Erythroblast (primary cell): ENCODE data around the gene ZEB2.
A peak's percentile ranks its signal among the peaks of the same experiment; 100 is the strongest.
"Not testable (repeated sequence)": the region's sequence is repeated elsewhere in the genome, so short reads cannot be mapped to it uniquely, and the experiment has no call there.

Experiments
- DNase-seq, 2 experiments: peaks; one replicate each; lab custom pipeline; 2025; lab: John Stamatoyannopoulos, UW
- GATA1 ChIP-seq: IDR thresholded peaks from 2 replicates; pipeline ENCODE4 v1.6.1; 2011; ENCODE audit warnings: low read depth, mild to moderate bottlenecking, control low read depth, low read length, moderate library complexity
- POLR2A ChIP-seq: IDR thresholded peaks from 2 replicates; pipeline ENCODE4 v1.6.1; 2011; ENCODE audit warnings: mild to moderate bottlenecking, low read length

ZEB2 gene

DNA sequence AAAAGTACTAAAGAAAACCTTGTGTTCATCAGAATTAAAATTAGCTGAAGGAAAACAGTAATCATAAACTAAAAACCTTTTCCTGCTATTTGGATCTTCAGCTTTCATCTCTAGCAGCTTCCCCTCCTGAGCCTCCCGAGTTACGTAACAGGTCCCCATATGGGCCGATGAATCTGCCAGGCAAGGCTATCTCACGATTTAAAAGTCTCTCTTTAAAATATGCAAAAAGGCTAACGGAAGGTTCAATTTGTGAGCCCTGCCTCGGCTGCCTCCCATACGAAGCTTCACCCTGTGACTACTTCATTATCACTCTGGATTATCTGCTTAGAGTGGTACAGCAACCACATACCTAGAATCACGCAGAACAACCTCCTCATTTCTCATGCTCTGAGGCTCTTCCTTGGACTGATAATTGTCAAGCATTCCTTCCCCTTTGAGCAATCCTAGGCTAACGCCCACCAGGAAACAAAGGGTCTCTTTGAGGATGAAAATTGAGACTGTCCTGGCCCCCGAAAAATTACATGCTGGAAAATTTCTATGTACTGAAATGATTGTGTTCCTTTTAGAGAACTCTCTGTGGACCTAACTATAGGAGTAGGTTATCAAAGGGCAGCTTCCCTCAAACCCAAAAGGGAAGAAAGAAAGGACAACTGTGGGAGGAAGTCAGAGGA lies 147.4 kb downstream of the ZEB2 start:
- DNase-seq = peak; percentile 75 to 81
- TF ChIP-seq POLR2A = peak; percentile 53
- TF ChIP-seq GATA1 = no peak

DNA sequence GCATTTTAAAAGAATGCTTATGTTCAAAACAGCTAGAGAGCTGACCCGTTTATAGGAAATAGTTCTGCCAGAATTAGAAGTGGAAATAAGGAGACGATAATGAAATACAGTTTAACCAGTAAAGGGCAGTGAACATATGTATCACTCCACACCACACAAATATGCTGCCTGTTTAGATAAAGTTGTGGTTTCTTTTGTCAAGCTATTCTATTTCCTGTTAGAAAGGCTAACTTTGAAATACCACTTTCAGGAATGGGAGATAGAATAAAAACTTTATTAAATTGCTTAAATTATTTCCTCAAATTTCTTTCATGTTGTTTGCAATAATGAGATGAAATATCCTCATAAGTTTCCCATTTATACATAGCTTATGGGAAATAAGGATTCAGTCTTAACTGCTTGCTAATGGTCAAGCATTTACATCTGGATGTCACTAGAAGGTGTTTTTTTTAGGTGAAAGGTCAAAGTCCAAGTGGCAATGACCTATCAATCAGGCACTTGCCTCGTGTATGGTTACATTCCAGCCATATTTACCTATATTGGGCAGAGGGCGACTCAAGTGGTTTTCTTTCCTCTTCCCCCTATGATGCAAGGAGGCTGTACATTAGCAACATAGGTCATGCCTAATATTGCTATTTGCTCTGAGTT lies 148.9 kb downstream of the ZEB2 start:
- DNase-seq = peak; percentile 62 to 81
- TF ChIP-seq GATA1 = no peak
- TF ChIP-seq POLR2A = peak; percentile 46

DNA sequence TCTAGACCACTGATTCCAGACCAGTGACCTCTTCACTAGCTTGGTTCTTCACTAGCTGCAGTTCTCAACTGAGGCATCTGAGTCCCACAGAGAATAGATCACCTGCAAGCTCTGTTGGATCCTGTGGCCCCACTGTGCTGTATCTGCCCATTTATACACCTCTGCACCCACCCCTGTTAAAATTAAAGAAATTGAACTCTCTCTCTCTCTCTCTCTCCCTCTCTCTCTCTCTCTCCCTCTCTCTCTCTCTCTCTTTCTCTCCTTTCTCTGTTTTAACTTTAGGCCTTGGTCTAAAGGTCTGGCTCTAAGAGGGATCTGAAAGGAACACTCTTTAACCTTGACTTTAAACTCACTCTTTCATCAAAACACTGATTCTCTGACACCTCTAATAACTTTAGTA lies 150.5 kb downstream of the ZEB2 start:
- TF ChIP-seq POLR2A = no peak
- TF ChIP-seq GATA1 = no peak
- no peak for DNase-seq

DNA sequence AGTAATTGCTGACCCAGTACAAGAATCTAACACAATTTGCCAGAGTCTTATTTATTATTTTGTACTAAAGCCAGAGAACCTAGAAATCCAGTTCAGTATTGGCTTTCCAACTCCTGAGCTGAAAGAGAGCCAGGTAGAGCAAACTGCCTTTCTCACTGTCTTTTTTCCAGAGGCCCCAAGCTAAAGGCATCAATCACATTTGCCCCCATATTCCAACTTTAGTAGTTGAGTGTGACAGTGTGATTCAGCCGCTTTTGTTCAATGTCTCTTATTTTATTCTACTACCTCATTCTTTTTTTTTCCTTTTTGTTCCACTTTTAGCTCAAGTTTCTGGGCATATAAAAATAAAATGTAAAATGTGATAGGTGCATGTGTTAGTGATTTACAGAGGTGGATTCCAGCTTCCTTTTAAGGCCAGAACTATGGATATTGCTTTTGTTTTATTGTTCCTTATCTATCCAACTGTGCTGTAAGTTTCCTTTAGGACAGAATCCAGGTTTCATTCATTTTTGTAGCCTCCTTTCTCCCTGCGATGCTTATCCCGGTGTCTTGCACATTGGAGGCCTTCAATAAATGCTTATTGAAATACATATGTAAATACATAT lies 153.0 kb downstream of the ZEB2 start:
- TF ChIP-seq POLR2A (no peak), GATA1 (no peak)
- DNase-seq = no peak

DNA sequence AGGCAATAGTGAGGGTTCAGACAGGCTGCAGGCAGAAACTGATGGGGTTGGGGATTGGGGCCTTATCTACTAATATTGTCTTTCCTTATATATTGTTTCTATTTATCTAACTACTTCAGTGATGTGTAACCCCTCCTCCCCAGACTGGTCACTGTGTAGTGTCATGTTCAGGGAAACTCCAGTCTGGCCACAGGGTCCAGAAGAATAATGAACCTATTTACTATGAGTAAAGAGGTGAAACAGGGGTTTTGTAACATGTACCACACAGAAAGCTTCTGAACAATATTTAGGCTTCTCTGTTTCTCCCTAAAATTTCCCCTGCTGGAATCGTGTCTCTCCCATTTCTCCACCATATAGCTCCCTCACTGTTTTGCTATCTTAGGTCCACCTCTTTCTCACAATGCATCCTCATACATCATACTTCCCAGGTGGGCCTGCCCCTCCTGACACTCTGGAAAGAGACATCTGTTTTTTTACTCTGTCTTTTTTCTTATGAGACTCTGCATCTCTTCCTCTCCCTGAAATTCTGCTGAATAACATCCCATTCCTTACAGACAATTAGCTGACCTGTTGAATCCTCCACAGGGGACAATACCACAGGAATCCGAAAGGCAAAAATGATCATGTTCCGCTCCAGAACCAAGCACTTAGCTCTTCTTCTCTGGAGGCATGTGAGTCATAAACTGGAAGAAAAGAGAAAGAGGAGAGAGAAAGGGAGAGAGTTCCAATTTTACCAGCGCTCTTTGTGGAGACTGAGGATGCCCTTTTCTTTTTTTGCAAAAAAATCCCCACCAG lies 154.8 kb downstream of the ZEB2 start:
- peak; percentile 39 to 81 for DNase-seq

DNA sequence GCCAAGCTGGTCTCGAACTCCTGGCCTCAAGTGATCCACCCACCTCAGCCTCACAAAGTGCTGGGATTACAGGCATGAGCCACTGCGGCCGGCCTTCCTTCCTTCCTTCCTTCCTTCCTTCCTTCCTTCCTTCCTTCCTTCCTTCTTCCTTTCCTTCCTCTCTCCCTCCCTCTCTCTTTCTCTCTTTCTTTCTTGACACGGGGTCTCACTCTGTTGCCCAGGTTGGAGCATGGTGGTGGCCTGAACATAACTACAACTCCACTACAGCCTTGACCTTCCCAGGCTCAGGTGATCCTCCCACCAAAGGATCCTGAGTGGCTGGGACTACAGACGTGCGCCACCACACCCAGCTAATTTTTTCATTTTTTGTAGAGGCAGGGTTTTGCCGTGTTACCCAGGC lies 155.7 kb downstream of the ZEB2 start:
- not testable (repeated sequence) for DNase-seq

More for the DNA sequence above, 154.8 kb downstream of the ZEB2 start:
- TF ChIP-seq GATA1 (no peak), POLR2A (no peak)

DNA sequence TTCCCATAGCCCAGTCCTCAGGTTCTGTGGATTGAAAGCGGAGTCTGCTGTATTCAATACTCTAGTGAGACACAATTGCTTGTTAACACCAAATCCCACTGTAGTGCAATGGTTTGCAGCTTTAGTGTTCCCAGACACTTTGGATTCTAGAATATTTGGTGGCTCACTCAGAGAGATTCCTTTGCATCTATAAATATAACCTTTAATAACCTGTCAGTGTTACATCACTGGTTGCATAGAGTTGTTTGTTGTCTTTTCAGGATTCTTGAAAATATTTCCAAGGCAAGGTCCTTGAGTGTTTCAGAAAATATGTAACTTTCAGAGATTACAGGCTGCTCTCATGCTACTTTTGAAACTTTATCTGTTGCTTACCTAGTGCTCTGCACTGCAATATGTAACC lies 157.5 kb downstream of the ZEB2 start:
- no peak for TF ChIP-seq POLR2A
- no peak for TF ChIP-seq GATA1
- no peak for DNase-seq

DNA sequence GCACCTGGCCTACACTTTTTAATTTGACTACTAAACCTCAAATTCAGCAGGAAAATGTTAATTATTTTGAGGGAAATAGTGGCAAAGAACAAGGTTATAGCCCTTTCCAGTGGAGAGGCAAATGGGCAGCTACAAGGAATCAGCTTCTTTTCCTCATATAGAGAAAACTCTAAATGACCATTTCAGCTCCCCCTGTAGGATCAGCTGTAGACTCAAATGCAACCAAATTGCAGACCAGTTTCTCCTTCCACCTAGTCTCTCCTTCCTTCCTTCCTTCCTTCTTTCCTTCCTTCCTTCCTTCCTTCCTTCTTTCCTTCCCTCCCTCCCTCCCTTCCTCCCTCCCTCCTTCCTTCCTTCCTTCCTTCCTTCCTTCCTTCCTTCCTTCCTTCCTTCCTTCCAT lies 158.2 kb downstream of the ZEB2 start:
- no peak for DNase-seq
- TF ChIP-seq POLR2A (no peak), GATA1 (no peak)

DNA sequence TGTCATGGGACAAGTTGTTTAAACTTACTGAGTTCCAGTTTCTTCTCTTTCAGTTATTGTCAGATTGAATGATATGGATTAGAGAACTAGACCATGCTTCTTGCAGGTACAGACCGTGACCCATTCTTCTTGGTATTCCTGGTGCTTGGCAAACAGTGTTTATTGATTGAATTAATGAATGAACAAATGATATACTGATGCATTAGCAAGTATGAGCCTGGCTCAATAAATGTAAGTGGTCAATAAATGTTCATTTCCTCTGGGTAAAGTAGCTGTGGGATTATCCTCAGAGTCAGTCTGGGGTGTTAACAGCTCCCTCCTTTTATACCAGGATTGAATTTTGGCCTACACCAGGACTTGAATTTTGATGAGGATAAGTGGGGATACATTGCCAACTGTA lies 160.2 kb downstream of the ZEB2 start:
- no peak for TF ChIP-seq POLR2A
- no peak for TF ChIP-seq GATA1
- no peak for DNase-seq

DNA sequence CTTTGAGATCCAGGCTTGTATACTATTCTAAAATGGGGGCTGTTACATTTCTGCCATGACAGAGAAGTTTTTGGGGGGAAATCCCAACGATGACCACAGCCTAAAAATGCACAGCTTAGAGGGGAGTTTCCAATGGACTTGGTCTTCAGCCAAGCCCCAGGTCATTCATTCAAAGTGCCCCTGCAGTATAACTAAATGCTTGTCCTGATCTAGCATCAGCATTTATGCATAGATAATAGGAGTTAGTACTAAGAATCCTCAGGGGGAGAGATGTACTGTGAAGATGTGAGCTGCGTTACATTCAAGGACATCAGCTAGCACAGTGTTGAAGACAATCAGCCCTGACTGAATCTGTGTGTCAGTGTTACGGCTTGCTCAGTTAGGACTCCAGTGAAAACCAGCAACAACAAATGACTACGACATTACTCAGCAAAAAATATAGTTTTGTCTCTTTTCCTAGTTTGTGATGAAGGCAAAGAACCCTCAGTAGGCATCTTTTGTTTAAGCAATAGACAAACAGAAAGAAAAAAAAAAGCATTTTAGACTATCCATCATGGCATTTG lies 160.9 kb downstream of the ZEB2 start:
- TF ChIP-seq POLR2A (no peak), GATA1 (no peak)
- peak; percentile 39 to 44 for DNase-seq

DNA sequence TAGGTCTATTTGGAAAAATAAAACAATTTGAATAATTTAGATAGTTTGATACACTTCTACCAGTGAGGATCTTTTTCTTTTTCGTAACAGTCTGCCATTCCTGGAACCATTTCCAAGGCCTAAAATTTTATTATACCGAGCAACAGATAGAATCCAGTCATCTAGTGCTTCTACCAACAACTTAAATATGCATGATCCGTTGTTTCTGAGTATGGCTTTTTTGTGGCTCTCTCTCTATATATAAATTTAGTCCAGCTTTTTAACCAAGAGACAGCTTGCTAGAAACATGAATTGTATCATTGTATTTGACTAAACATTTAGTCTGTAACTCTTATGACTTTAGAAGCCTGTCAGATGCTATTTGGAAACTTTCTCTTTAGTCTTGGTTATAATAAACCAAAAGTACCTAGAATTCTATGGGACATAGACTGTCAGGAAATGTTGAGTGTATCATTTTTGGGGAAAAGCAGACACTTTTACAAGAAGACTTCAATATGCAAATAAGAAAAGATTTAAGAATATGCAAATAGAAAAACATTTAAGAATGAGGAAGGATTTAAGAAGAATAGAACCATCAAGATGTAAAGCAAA lies 161.4 kb downstream of the ZEB2 start:
- no peak for DNase-seq
- TF ChIP-seq GATA1 (no peak), POLR2A (no peak)

DNA sequence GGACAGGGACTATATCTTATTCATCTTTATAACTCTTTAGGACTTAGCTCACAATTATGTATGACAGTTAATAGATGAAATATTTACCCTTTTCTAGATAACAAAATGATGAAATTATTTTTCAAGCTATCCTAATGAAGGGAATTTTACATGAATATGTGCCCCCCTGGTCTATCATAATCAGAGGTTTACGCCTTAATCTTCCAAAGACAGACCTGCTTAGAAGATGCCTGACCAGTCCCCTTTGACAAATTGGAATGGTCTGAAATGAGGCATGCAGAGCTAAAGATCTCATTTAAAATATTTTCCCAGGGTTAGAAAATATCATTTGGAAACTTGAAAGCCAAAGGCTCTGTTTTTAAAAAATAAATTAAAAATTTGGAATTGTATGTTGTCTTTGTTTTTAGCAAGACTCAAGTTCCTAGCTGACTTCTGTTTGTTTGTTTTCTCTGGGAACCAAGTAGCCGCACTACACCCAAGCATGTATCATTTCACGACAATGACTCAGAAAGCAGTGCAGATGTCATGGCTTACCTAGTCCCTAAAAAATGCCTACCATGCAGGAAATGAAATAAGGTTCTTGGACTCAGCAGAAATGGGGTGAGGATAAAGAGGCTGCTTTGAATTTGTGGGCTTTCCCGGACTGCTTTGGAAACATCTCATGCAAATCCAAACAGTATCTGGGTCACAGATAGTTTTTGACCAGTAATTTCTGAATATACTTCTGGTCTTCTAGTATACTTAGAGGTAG lies 162.1 kb downstream of the ZEB2 start:
- peak; percentile 19 to 56 for DNase-seq
- TF ChIP-seq POLR2A (no peak), GATA1 (no peak)

DNA sequence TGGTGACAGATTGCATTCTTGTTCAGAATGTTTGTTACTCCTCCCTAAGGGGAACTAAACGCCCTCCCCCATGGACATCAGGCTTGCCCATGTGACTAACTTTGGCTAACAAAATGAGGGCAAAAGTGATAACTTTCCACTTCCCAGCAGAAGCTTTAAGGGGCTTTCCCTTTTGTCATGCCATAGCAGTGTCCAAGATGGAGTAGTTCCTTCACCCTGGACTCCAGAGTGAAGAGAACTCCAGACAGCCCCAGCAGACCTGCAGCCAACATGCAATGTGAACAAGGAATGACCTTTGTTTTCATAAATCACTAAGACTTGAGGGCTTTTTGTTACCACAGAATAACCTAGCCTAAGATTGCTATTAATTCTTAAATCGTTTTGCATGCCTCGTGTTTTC lies 163.5 kb downstream of the ZEB2 start:
- DNase-seq = no peak
- TF ChIP-seq POLR2A (no peak), GATA1 (no peak)
